Mesothelial cell of epicardium (in vitro differentiated cells): ENCODE results near the gene UGT2B28. TPM values are rescaled to one million over a fixed set of nuclear protein-coding genes. Genes with fewer than 3 reads are reported as not detected.
"Not testable (repeated sequence)": the region's sequence is repeated elsewhere in the genome, so short reads cannot be mapped to it uniquely, and the experiment has no call there.

Experiments used
- DNase-seq, 2 experiments: peaks; one replicate each; pipeline ENCODE4 v3.0.0; 2021; ENCODE audit warnings: low spot score in 2 of 2; ENCODE audit not compliant: unreplicated experiment in 2 of 2
- H3K27ac Mint-ChIP-seq: 2 replicates; pipeline ENCODE4 v1.8.0; 2021; ENCODE audit warnings: mixed read lengths
- H3K27me3 Mint-ChIP-seq: 2 replicates; pipeline ENCODE4 v1.8.0; 2021; ENCODE audit warnings: low read depth, mixed read lengths
- H3K36me3 Mint-ChIP-seq: 2 replicates; pipeline ENCODE4 v1.8.0; 2021; ENCODE audit warnings: mixed read lengths
- H3K4me1 Mint-ChIP-seq: 2 replicates; pipeline ENCODE4 v1.8.0; 2021; ENCODE audit warnings: mixed read lengths
- H3K4me3 Mint-ChIP-seq: 2 replicates; pipeline ENCODE4 v1.8.0; 2021; ENCODE audit warnings: mild to moderate bottlenecking, moderate library complexity, mixed read lengths
- H3K9me3 Mint-ChIP-seq: 2 replicates; pipeline ENCODE4 v1.8.0; 2021; ENCODE audit warnings: mixed read lengths
- total RNA-seq: library from RNA; stranded (reverse); gene quantifications from 3 replicates; pipeline ENCODE4 v1.2.1, GENCODE V29; 2021

UGT2B28 gene
- total RNA-seq, 1 donor from 2014 or later, result not detected

DNA sequence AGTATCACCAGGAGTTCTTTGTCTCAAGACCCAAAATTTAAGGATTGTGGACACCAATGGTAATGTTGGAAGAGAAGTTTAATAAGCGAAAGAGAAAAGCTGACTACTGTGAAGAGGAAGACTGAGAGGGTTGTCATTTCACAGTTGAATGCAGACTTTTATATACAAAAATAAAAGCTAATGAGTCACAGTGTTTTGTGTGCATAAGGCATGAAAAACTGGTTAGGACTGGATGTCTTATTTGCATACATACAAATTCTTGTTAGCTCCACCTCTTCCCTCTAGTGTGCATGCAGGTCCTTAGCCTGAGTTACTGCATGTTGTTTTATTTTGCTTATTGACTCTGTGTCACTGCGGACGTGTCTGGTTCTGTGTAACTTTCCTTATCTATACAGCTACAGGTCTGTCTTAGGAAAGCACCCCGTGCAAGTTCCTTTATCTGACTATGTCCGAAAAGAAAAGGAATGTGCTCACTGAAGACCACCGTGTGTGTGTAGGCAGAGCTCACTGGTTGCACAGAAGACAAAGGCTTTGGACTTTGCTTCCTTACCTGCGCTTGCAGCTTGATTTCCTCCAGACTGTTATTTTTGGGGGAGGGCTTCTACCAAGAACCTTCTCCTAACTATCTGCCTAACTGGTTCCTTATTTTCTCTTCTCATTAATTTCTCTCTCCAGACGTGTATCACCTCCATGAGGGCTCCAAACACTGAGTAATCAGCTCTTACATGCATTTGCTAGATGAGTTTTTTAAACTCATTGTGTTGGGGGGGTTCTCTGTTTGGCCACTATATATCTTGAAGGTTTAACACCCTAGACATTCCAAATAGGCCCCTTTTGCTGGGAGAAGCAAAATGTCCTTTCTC, 63.5 kb downstream of the UGT2B28 start:
- H3K4me1 Mint-ChIP-seq, H3K27me3 Mint-ChIP-seq, H3K36me3 Mint-ChIP-seq, DNase-seq, H3K4me3 Mint-ChIP-seq, H3K9me3 Mint-ChIP-seq, H3K27ac Mint-ChIP-seq: not testable (repeated sequence)

Other genes starting within 250 kb of the UGT2B28 start
- gene UGT2B7, start 184.0 kb upstream of the UGT2B28 start, total RNA-seq, result not detected in 3 replicates
- gene UGT2B11, start 65.7 kb upstream of the UGT2B28 start, total RNA-seq, result not detected in 3 replicates
- gene UGT2B4, start 215.4 kb downstream of the UGT2B28 start, total RNA-seq, result 0.40 to 0.51 TPM in 2 of 3 replicates, not detected in the other